IMR-90 (cell line): ENCODE data around the gene SLC45A2. TPM values are rescaled to one million over a fixed set of nuclear protein-coding genes. Genes with fewer than 3 reads are reported as not detected.

Experiments
- ATAC-seq: fragments of 200-7000 bp; cut with Tn5 transposase; 2 replicates; pipeline ENCODE4 v1.9.1; 2020; ENCODE audit warnings: low read depth, mild to moderate bottlenecking, moderate library complexity
- BruUV-seq: library from RNA; stranded (reverse); fragments of 400-500 nt; replicated peaks from 2 replicates; lab custom pipeline; 2021; lab: Mats Ljungman, UMichigan
- CTCF ChIA-PET: fragments of 300-600 bp; formaldehyde crosslinking; extraction: SDS; loops from one replicate; lab custom pipeline; 2021; ENCODE audit warnings: antibody characterized with exemption; lab: Yijun Ruan, JAX
- POLR2A ChIA-PET: fragments of 300-600 bp; sonication (Branson Sonifier 250); formaldehyde crosslinking; loops from one replicate; lab custom pipeline; 2022; ENCODE audit warnings: antibody characterized with exemption; ENCODE audit not compliant: unreplicated experiment; lab: Charles Lee
- DNase-seq: peaks from one replicate; pipeline ENCODE4 v3.0.0; 2013
- H2AFZ ChIP-seq: replicated peaks from 2 replicates; pipeline ENCODE3; 2013; ENCODE audit warnings: low read length, mild to moderate bottlenecking; ENCODE audit not compliant: poor library complexity
- H2AK5ac ChIP-seq: 2 replicates; pipeline ENCODE4 v1.6.1; 2013; ENCODE audit warnings: low read depth, low read length, inconsistent platforms
- H2AK9ac ChIP-seq: replicated peaks from 2 replicates; pipeline ENCODE3; 2013; ENCODE audit warnings: mild to moderate bottlenecking, low read depth, low read length, moderate library complexity; ENCODE audit not compliant: poor library complexity
- H2BK120ac ChIP-seq: 2 replicates; pipeline ENCODE4 v1.6.1; 2013; ENCODE audit warnings: low read depth, low read length, inconsistent platforms
- H2BK15ac ChIP-seq: 3 replicates; pipeline ENCODE4 v1.6.1; 2013; ENCODE audit warnings: low read depth, low read length, inconsistent platforms
- H2BK20ac ChIP-seq: 2 replicates; pipeline ENCODE4 v1.6.1; 2013; ENCODE audit warnings: low read depth, mild to moderate bottlenecking, inconsistent platforms, low read length, moderate library complexity
- H2BK5ac ChIP-seq: 2 replicates; pipeline ENCODE4 v1.6.1; 2013; ENCODE audit warnings: mild to moderate bottlenecking, low read depth, low read length, inconsistent platforms; ENCODE audit not compliant: poor library complexity, severe bottlenecking
- H3K14ac ChIP-seq: replicated peaks from 2 replicates; pipeline ENCODE4 v1.6.1; 2013; ENCODE audit warnings: low read depth, low read length, inconsistent platforms
- H3K18ac ChIP-seq: 2 replicates; pipeline ENCODE4 v1.6.1; 2013; ENCODE audit warnings: low read depth, low read length, control low read depth
- H3K23ac ChIP-seq: 2 replicates; pipeline ENCODE4 v1.6.1; 2013; ENCODE audit warnings: low read depth, low read length, inconsistent platforms
- H3K27ac ChIP-seq: 2 replicates; pipeline ENCODE4 v1.5.1; 2013; ENCODE audit warnings: mild to moderate bottlenecking, control low read depth, low read length; ENCODE audit not compliant: insufficient read depth
- H3K27me3 ChIP-seq: 2 replicates; pipeline ENCODE4 v1.6.1; 2013; ENCODE audit warnings: low read length; ENCODE audit not compliant: control insufficient read depth, insufficient read depth
- H3K36me3 ChIP-seq: 2 replicates; pipeline ENCODE4 v1.6.1; 2013; ENCODE audit warnings: low read length, mixed read lengths; ENCODE audit not compliant: control insufficient read depth, insufficient read depth
- H3K4ac ChIP-seq: 2 replicates; pipeline ENCODE4 v1.6.1; 2013; ENCODE audit warnings: low read depth, low read length, inconsistent platforms
- H3K4me1 ChIP-seq: 2 replicates; pipeline ENCODE4 v1.6.1; 2013; ENCODE audit warnings: low read length, mixed read lengths; ENCODE audit not compliant: control insufficient read depth, insufficient read depth
- H3K4me2 ChIP-seq: 2 replicates; pipeline ENCODE4 v1.6.1; 2013; ENCODE audit warnings: low read depth, mild to moderate bottlenecking, control low read depth, low read length, moderate library complexity
- H3K4me3 ChIP-seq: 2 replicates; pipeline ENCODE4 v1.5.1; 2013; ENCODE audit warnings: low read depth, mild to moderate bottlenecking, control low read depth, low read length, moderate library complexity; ENCODE audit not compliant: insufficient read depth
- H3K56ac ChIP-seq: 2 replicates; pipeline ENCODE4 v1.6.1; 2013; ENCODE audit warnings: low read length, inconsistent platforms; ENCODE audit not compliant: insufficient read depth; ENCODE audit errors: extremely low read depth
- H3K79me1 ChIP-seq, 2 experiments: 2 replicates each; pipeline ENCODE4 v1.6.1; 2013; ENCODE audit warnings: low read length in 2 of 2, inconsistent platforms in 1 of 2, low read depth in 1 of 2
- H3K9ac ChIP-seq: 2 replicates; pipeline ENCODE4 v1.6.1; 2013; ENCODE audit warnings: low read depth, low read length, control low read depth
- H3K9me1 ChIP-seq: 2 replicates; pipeline ENCODE4 v1.6.1; 2013; ENCODE audit warnings: low read length, inconsistent platforms; ENCODE audit not compliant: insufficient read depth
- H3K9me3 ChIP-seq: 2 replicates; pipeline ENCODE4 v1.6.1; 2013; ENCODE audit warnings: low read length; ENCODE audit not compliant: control insufficient read depth, insufficient read depth
- H4K20me1 ChIP-seq: 2 replicates; pipeline ENCODE4 v1.6.1; 2013; ENCODE audit warnings: low read length, inconsistent platforms; ENCODE audit not compliant: insufficient read depth
- H4K5ac ChIP-seq: 2 replicates; pipeline ENCODE4 v1.6.1; 2013; ENCODE audit warnings: mild to moderate bottlenecking, low read depth, low read length, control low read depth
- H4K8ac ChIP-seq, 2 experiments: 2 replicates each; pipeline ENCODE4 v1.6.1; 2013; ENCODE audit warnings: low read depth in 2 of 2, low read length in 2 of 2, control low read depth in 1 of 2, inconsistent platforms in 1 of 2
- H4K91ac ChIP-seq: 2 replicates; pipeline ENCODE4 v1.6.1; 2013; ENCODE audit warnings: low read depth, low read length, inconsistent platforms; ENCODE audit not compliant: insufficient read depth
- BHLHE40 ChIP-seq: fragments of 150-350 bp; IDR thresholded peaks from 2 replicates; pipeline ENCODE4 v1.6.1; 2016; ENCODE audit warnings: mild to moderate bottlenecking, low read depth, low read length
- CEBPB ChIP-seq: IDR thresholded peaks from 2 replicates; pipeline ENCODE4 v1.6.1; 2012; ENCODE audit warnings: low read depth, low read length, improper control_type of control experiment
- FOS ChIP-seq: fragments of 150-350 bp; IDR thresholded peaks from 2 replicates; pipeline ENCODE4 v1.6.1; 2016; ENCODE audit warnings: low read depth, low read length
- MAFK ChIP-seq: IDR thresholded peaks from 2 replicates; pipeline ENCODE4 v1.6.1; 2012; ENCODE audit warnings: low read depth, low read length, improper control_type of control experiment
- MAZ ChIP-seq: IDR thresholded peaks from 2 replicates; pipeline ENCODE4 v1.6.1; 2012; ENCODE audit warnings: low read depth, mild to moderate bottlenecking, low read length, improper control_type of control experiment, moderate library complexity, borderline replicate concordance
- MXI1 ChIP-seq: IDR thresholded peaks from 2 replicates; pipeline ENCODE4 v1.6.1; 2012; ENCODE audit warnings: low read depth, mild to moderate bottlenecking, low read length, moderate library complexity, borderline replicate concordance
- POLR2A ChIP-seq: IDR thresholded peaks from 2 replicates; pipeline ENCODE4 v1.6.1; 2012; ENCODE audit warnings: mild to moderate bottlenecking, low read depth, low read length
- RAD21 ChIP-seq: IDR thresholded peaks from 2 replicates; pipeline ENCODE4 v1.6.1; 2012; ENCODE audit warnings: low read length, improper control_type of control experiment
- RCOR1 ChIP-seq: IDR thresholded peaks from 2 replicates; pipeline ENCODE4 v1.6.1; 2012; ENCODE audit warnings: mild to moderate bottlenecking, low read length, improper control_type of control experiment; ENCODE audit not compliant: insufficient replicate concordance
- RFX5 ChIP-seq: IDR thresholded peaks from 2 replicates; pipeline ENCODE4 v1.8.0; 2012; ENCODE audit warnings: low read depth, mild to moderate bottlenecking, low read length, moderate library complexity
- SMC3 ChIP-seq: fragments of 150-350 bp; IDR thresholded peaks from 2 replicates; pipeline ENCODE4 v1.6.1; 2016; ENCODE audit warnings: low read depth, mild to moderate bottlenecking, antibody characterized with exemption, low read length, moderate library complexity
- USF2 ChIP-seq: fragments of 150-350 bp; IDR thresholded peaks from 2 replicates; pipeline ENCODE4 v1.6.1; 2017; ENCODE audit warnings: mild to moderate bottlenecking, antibody characterized with exemption, low read length, low read depth
- WGBS, 2 experiments: methylation state at CpG; one replicate each; pipeline versions ENCODE4 v1.1.5 to v1.1.7; 2013; ENCODE audit warnings: missing lambda C conversion rate in 2 of 2; ENCODE audit not compliant: insufficient read length in 1 of 2; ENCODE audit errors: extremely low coverage in 2 of 2; 5-methylcytosine and 5-hydroxymethylcytosine counted together
- dilution Hi-C: fragments of 300-500 bp; cut with HindIII; formaldehyde crosslinking; loops from one replicate; pipeline ENCODE4 v1.14.3; 2018; ENCODE audit warnings: low sequenced_read_pairs; ENCODE audit not compliant: unreplicated experiment
- in situ Hi-C: fragments of 300-500 bp; cut with MboI; formaldehyde crosslinking; loops from 3 replicates; pipeline ENCODE4 v1.14.3; 2019; ENCODE audit warnings: low sequenced_read_pairs, inconsistent platforms, mixed read lengths
- intact Hi-C: fragments of 100-400 bp; cut with micrococcal nuclease; formaldehyde crosslinking; loops from 2 replicates; pipeline ENCODE4 v1.10.0; 2022
- polyA plus RNA-seq, 3 experiments: library from polyadenylated mRNA; depleted of rRNA; stranded (reverse); fragments of >200 nt; gene quantifications; 2 replicates each; pipeline ENCODE4 v1.2.3, GENCODE V29; 2012; ENCODE audit warnings: low replicate concordance in 1 of 3
- total RNA-seq: library from RNA; depleted of rRNA; stranded (reverse); fragments of >200 nt; gene quantifications from 2 replicates; pipeline ENCODE4 v1.2.3, GENCODE V29; 2012

Gene SLC45A2
- total and polyA plus RNA-seq, 2 of the 4 experiments (the other 2 are of a cell fraction) = 0.07 TPM; not detected in 1

GRCh38 chr5:34016222-34016621, 31.7 kb upstream of the SLC45A2 start:
- ChIA-PET POLR2A (no interaction called here), CTCF (interaction anchor here (0.6 kb wide), 2 partner anchors 12 to 236 kb away, joined by 3 read pairs; no protein-coding TSS in a partner anchor)
- no peak for ATAC-seq
- H2BK5ac ChIP-seq = no peak overlapping the region
- BruUV-seq = no TSS peak
- no peak overlapping the region for H2AFZ ChIP-seq
- H3K4me2 ChIP-seq = no peak overlapping the region
- no peak overlapping the region for H2BK15ac ChIP-seq
- dilution Hi-C loops (no loop called here), in situ Hi-C loops (no loop called here), intact Hi-C loops (no loop called here)
- H3K9me3 ChIP-seq = no peaks in the 10 kb centered on the region
- H3K56ac ChIP-seq = no peak overlapping the region
- H3K4me3 ChIP-seq = no peak overlapping the region
- no peak overlapping the region for H3K4ac ChIP-seq
- H3K4me1 ChIP-seq = no peaks in the 10 kb centered on the region
- H4K20me1 ChIP-seq = no peaks in the 10 kb centered on the region
- H3K18ac ChIP-seq = no peak overlapping the region
- H2BK120ac ChIP-seq = no peak overlapping the region
- DNase-seq = no peak
- no peak overlapping the region for H3K9ac ChIP-seq
- no peak overlapping the region for H4K8ac ChIP-seq
- no peak overlapping the region for H4K91ac ChIP-seq
- no peak overlapping the region for H3K23ac ChIP-seq
- TF ChIP-seq MAZ = no peak
- TF ChIP-seq MAFK = no peak
- TF ChIP-seq FOS = no peak
- no peak for TF ChIP-seq RCOR1
- TF ChIP-seq USF2 = no peak
- TF ChIP-seq MXI1 = no peak
- TF ChIP-seq POLR2A = no peak
- no peak for TF ChIP-seq RFX5
- no peak for TF ChIP-seq SMC3
- TF ChIP-seq RAD21 = no peak
- TF ChIP-seq CEBPB = no peak
- no peak for TF ChIP-seq BHLHE40
- H2BK20ac ChIP-seq = no peak overlapping the region
- H4K5ac ChIP-seq = no peak overlapping the region
- H2AK5ac ChIP-seq = no peak overlapping the region
- no peaks in the 10 kb centered on the region for H3K9me1 ChIP-seq
- no peaks in the 10 kb centered on the region for H3K27me3 ChIP-seq
- H3K79me1 ChIP-seq = no peaks in the 10 kb centered on the region
- no peak overlapping the region for H3K27ac ChIP-seq
- no peak overlapping the region for H2AK9ac ChIP-seq
- no peak overlapping the region for H3K14ac ChIP-seq
- WGBS, 2 experiments = no CpG with 5 or more reads among the region's 5 CpGs
- no peaks in the 10 kb centered on the region for H3K36me3 ChIP-seq
